HG03354 (cell line): ENCODE results near the gene ESRRB.

Source experiments
- ATAC-seq: cut with Tn5 transposase; IDR thresholded peaks from one replicate; pipeline ENCODE4 v1.9.1; 2021; ENCODE audit warnings: mild to moderate bottlenecking; ENCODE audit not compliant: unreplicated experiment, poor library complexity, severe bottlenecking

Gene ESRRB

GRCh38 chr14:76486251-76486743, 110.4 kb downstream of the ESRRB start:
- no peak for ATAC-seq

DNA sequence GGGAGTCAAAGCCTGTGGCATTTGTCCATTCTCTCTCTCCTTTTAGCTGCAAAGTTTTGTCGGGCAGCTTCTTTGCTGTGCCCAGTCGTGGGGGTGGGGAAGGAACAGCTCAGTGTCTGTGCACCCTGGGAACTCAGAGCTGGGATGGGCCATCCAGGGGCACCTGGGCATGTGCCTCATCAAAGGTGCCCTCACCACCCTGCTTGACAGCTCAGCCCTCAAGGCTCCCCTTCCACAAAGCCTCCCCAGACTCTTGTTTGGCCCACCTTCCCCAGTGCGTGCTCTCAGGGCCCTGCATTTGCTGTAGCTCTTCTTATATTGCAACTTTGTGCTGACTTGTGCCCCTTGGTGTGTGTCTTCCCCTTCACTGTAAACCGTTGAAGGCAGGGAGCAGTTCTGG, 112.6 kb downstream of the ESRRB start:
- ATAC-seq = no peak

DNA sequence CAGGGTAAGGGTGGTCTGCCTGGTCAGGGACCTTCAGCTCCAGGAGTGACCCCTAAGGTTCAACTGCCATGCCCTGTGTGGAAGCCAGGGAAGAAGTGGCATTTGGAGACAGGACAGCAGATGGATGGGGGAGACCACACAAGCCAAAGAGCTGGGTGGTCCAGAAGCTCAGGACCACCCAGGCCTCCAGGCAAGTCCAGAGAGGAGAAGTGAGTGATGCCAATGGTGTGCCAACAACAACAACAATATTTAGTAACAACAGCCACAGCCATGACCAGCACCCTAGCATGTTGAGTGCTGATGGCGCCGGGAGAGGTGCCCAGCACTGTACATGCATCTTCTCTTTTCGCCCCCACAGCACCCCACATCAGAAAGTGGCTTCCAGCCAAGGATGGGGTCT, 113.7 kb downstream of the ESRRB start:
- ATAC-seq = no peak

DNA sequence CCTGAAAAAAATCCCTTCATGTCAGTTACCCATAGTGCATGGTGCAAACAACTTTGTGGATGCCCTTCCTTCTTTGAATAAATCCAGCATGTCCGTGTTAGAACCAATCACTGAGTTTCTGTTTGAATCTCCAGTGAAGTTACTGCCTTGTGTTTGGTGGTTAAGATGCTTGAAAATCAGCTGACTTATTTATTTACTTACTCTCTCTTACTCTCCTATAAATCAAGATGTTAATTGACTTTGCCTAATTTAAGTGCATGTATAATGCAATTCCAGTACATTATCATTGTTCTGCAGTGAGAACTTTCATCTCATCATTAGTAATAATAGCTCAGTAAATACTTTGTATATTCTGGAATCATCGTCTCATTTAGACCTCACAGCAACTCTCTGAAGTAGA, 114.2 kb downstream of the ESRRB start:
- no peak for ATAC-seq

GRCh38 chr14:76490735-76491134, 114.8 kb downstream of the ESRRB start:
- ATAC-seq = no peak

DNA sequence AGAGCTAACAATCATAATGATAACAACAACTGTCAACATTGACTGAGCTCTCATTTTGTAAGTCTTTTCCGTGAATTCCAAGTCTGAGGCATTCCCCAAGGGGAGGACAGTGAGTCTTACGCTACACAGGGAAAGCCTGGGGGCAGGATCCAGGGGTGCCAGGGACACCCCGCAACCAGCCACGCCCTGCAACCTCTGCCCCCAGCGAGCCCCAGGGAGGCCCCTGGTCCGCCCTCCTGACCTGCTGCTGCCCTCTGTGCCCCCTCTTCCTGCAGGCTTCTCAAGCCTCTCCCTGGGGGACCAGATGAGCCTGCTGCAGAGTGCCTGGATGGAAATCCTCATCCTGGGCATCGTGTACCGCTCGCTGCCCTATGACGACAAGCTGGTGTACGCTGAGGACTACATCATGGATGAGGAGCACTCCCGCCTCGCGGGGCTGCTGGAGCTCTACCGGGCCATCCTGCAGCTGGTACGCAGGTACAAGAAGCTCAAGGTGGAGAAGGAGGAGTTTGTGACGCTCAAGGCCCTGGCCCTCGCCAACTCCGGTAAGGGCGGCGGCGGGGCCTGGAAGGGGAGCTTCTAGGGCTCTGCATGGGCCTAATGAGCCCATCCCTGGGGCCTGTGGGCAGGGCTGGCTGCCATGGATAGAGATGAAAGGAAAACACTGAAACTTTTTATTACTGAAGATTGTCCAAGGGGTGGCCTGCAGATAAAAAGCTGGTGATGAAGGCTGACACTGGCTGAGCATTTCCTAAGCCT, 115.4 kb downstream of the ESRRB start:
- ATAC-seq = no peak

DNA sequence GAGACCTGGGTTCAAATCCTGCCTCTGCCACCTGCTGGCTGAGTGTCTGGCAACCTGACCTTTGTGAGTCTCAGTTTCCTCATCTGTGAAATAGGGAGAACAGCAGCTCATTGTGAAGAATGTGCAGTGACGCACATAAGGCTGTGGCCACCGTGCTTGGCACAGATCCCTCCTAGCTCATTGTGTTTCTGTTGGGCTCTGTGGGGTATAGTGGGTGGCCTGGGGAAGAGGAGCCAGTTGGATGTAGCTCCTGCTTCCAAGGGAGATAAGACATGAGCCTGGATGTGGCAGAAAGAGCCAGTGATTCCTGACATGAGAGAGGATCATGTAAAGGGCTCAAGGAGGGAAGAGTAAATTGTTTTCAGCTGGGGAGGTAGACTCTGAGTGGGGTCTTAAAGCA, 120.0 kb downstream of the ESRRB start:
- no peak for ATAC-seq

GRCh38 chr14:76496595-76496994, 120.7 kb downstream of the ESRRB start:
- ATAC-seq = no peak

- no peak for ATAC-seq
These were observed 121.9 kb downstream of the ESRRB start for GRCh38 chr14:76497550-76498462.

- no peak for ATAC-seq
These were observed 122.6 kb downstream of the ESRRB start for GRCh38 chr14:76498463-76498935.

GRCh38 chr14:76498976-76499375, 123.0 kb downstream of the ESRRB start:
- no peak for ATAC-seq

GRCh38 chr14:76499399-76499798, 123.5 kb downstream of the ESRRB start:
- no peak for ATAC-seq

DNA sequence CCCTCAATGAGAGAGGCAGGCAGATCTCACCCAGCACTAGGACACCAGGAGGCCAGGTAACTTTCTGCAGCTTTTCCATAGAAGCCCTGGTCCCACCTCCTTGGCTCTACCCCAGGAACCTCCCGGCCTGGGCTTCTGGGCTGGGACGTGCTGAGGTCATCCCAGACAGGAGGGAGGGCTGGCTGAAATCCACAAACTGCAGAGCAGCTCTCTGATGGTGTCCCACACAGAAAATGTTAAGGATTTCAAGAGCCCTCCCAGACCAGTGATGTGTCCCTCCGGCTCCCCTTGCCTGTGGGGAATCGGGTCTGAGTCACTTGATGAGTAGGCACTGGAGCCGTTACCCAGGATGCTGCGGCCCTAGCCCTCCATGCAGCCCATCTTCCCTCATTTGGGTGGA, 124.1 kb downstream of the ESRRB start:
- ATAC-seq = no peak

- ATAC-seq = no peak
These were observed 124.5 kb downstream of the ESRRB start for GRCh38 chr14:76500480-76500879.

GRCh38 chr14:76501156-76501720, 125.3 kb downstream of the ESRRB start:
- no peak for ATAC-seq

GRCh38 chr14:76502219-76502618, 126.3 kb downstream of the ESRRB start:
- ATAC-seq = no peak

GRCh38 chr14:76502638-76503037, 126.7 kb downstream of the ESRRB start:
- ATAC-seq = no peak

- ATAC-seq = no peak
These were observed 133.4 kb downstream of the ESRRB start for GRCh38 chr14:76509311-76509710.

DNA sequence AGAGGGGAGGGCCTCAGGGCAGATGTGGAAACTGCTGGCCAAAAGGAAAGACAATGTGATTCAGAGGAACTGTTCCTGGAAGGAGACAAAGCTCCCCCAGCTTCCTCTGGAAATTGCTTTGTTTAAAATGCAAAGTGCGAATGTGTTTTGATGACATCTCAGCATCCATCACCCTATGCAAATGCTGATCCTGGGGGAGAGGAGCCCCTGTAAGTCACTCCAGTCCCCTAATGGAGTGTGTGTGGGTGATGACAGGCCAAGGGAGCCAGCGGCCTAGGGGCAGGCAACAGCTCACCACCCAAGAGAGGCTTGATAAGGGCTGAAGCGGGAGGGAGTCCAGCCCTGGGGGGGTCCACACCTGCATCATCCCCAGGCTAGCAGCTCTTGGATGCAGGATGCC, 134.2 kb downstream of the ESRRB start:
- no peak for ATAC-seq

DNA sequence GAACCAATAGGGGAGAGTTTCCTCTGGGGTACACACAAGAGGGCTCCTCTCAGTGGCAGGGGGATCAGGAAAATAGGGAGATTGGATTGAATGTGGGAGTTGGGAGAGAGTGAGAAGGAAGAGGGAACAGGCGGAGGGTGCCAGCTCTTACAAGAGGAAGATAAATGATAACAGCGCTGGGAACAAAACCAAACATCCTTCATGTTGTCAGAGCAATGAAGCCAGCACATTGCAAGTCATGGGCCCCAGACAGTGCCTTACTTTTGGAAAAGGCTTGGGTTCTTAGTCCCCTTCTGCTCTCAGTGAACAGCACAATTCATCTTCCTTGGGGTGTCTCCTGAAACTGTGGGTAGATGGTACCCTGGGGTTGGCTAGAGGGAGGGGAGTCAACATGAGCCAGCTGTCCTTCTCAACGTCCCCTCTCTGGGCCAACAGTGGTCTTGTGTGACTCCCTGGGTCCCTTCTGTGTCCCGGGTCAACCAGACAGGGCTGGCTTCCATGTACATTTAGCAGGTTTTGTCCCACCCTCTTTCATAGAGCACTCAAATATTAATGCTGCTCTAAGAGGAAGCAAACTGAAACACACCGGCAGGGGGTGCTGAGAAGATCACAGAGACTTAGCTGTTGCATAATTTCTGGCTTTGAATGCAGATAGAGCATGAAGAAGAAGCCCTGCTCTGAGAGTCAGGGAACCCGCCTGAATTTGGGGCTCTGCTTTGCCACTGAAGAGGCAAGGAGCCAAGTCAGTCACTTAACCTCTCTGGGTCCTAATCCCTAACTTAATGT, 138.5 kb downstream of the ESRRB start:
- no peak for ATAC-seq
